AG09319 (cell line): ENCODE results near the gene YEATS2.

Experiments used
- DNase-seq: peaks from one replicate; pipeline ENCODE4 v3.0.0-alpha.2; 2010; ENCODE audit warnings: low read depth; ENCODE audit errors: extremely low read depth
- TF ChIP-seq, protein P1 (sequence below): IDR thresholded peaks from 2 replicates; pipeline ENCODE4 v1.5.1; 2011; ENCODE audit warnings: low read depth, mild to moderate bottlenecking, inconsistent platforms, low read length, moderate library complexity

The YEATS2 gene

DNA sequence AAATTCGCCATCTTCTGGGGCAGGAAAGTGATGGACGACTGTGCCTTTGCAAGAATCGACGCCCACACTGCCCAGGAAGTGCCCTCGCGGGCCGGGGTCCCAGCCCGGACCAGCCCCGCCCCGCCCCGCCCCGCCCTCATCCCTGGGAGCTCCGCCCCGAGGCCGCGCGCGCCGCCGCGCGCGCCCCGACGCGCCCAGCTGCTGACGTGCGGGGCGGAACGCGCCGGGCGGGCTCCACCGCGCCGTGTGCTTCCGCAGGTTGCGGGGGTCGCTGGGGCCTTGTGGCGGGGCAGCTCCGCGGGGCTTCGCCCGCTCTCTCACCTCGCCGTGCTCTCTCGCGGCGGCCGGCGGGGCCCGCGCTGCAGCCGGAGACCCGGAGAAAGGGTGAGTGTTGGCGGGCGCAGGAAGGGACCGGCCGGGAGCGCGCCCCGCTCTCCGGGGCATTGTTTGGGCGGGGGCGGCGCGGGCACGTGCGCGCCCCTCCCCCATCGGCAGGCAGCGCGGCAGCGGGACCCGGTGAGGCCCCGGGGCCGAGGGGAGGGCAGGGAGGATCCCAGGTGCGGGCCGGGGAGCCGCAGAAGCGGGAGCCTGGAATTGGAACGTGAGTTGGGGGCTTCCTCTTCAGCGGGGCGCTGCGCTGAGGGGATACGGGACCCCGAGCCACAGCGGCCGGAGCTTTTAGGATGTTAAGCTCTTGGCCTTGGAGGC is at the start of gene YEATS2:
Gene YEATS2, plus strand, starts transcription at position 188 of the 708 bp plus-strand sequence. CDS start 17,366 bp downstream, outside the sequence.
- DNase-seq, result no peak
- TF ChIP-seq, protein P1, sequence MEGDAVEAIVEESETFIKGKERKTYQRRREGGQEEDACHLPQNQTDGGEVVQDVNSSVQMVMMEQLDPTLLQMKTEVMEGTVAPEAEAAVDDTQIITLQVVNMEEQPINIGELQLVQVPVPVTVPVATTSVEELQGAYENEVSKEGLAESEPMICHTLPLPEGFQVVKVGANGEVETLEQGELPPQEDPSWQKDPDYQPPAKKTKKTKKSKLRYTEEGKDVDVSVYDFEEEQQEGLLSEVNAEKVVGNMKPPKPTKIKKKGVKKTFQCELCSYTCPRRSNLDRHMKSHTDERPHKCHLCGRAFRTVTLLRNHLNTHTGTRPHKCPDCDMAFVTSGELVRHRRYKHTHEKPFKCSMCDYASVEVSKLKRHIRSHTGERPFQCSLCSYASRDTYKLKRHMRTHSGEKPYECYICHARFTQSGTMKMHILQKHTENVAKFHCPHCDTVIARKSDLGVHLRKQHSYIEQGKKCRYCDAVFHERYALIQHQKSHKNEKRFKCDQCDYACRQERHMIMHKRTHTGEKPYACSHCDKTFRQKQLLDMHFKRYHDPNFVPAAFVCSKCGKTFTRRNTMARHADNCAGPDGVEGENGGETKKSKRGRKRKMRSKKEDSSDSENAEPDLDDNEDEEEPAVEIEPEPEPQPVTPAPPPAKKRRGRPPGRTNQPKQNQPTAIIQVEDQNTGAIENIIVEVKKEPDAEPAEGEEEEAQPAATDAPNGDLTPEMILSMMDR, result no peak

DNA sequence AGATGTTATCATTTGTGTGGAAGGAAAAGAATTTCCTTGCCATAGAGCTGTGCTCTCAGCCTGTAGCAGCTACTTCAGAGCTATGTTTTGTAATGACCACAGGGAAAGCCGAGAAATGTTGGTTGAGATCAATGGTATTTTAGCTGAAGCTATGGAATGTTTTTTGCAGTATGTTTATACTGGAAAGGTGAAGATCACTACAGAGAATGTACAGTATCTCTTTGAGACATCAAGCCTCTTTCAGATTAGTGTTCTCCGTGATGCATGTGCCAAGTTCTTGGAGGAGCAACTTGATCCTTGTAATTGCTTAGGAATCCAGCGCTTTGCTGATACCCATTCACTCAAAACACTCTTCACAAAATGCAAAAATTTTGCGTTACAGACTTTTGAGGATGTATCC is 47.0 kb upstream of the YEATS2 start:
- TF ChIP-seq, protein P1, result no peak
- DNase-seq, result no peak

DNA sequence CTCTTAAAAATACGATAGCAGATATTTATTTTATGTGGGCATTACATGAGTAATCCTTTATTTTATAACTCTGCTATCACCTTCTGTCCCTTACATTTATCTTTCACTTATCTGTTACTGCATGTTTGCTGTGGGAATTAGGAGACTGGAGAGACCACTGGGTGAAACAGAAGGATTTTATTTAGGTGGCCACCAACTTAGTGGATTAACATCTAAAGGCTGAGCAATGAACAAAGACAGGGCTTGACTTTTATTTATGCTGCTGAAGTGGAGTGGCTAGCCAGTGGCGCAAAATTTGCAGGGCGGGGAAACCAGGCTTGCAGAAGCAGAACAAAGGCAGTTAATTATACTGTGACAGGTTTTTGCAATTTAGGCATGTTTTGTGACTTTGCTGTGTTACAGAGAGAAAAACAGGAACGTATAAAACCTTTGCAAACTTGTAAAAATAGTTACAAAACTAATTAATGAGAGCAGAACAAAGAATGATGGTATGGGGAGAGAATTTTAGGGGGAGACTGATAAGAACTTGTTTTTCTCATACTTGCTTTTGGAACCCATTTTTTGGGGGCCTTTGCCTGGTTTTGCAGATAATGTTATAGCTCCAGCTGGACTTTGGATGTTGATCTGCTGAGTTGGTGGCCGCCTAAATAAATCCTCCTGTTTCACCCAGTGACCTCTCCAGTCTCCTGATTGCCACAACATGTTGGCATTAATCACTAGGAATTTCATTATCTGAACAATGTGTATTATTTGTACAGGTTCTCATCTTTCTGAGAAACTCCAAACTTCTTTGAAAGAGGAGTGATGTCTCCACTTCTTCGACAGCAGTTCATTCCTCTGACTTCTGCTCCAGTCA is 44.2 kb upstream of the YEATS2 start:
- TF ChIP-seq, protein P1, result no peak
- no peak for DNase-seq

DNA sequence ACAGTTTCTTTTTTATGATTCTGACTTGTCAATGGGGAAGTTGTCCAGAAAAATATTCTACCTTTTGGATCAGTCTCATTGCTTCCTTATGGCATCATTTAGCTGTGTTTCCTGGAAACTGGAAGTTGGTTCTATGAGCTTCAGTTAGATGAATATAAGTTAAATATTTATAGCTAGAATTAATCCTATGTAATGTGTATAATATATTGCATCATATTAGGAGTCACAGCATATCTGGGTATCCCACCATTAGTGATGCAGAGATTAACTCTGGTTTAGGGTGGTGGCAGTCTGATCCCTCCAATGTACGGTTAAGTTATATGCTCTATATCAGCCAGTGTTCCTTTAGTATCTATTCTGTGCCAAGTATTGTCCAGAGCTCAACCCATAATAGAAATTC is 42.9 kb upstream of the YEATS2 start:
- DNase-seq, result no peak

GRCh38 chr3:183662099-183662498 is 35.5 kb upstream of the YEATS2 start:
- no peak for DNase-seq
- TF ChIP-seq, protein P1, result no peak

More for the DNA sequence above, 42.9 kb upstream of the YEATS2 start:
- TF ChIP-seq, protein P1, result no peak

GRCh38 chr3:183664913-183665381 is 32.6 kb upstream of the YEATS2 start:
- DNase-seq, result peak; percentile 80
- TF ChIP-seq, protein P1, result no peak

DNA sequence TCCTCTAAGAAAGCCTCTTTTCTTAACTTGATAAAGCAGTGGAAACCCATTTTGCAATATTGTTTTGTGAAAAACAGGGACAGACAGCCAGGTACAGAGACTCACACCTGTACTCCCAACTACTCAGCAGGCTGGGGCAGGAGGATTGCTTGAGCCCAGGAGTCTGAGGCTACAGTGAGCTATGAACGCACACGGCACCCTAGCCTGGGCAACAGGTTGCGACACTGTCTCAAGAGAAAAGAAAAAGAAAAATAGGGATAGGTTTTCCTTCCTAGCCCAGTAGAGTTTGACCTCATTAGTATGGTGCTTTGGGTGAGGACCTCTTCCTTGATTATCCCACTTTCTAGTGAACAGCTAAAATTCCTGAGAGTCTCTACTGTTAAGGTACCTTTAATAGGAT is 17.5 kb upstream of the YEATS2 start:
- TF ChIP-seq, protein P1, result no peak
- no peak for DNase-seq
